Liver (tissue), 9 donors: ENCODE measurements around the gene C1D. TPM values are rescaled to one million over a fixed set of nuclear protein-coding genes. Genes with fewer than 3 reads are reported as not detected.

Source experiments
- DNase-seq: peaks from one replicate; pipeline ENCODE4 v3.0.0-alpha.2; 2017; ENCODE audit warnings: low spot score
- H3K27ac ChIP-seq, 2 donors: one replicate each; pipeline ENCODE4 v1.7.0; 2013; ENCODE audit warnings: inconsistent platforms in 2 of 2, low read length in 2 of 2, control low read depth in 1 of 2, low read depth in 1 of 2, mild to moderate bottlenecking in 1 of 2
- H3K27me3 ChIP-seq, 4 donors: one replicate each; pipeline versions ENCODE4 v1.6.1 to v1.7.0; 2013; ENCODE audit warnings: low read length in 3 of 4, inconsistent platforms in 1 of 4, mild to moderate bottlenecking in 1 of 4, moderate library complexity in 1 of 4; ENCODE audit not compliant: control insufficient read depth in 4 of 4, insufficient read depth in 4 of 4
- H3K36me3 ChIP-seq, 4 donors: one replicate each; pipeline versions ENCODE4 v1.6.1 to v1.7.0; 2013; ENCODE audit warnings: low read length in 3 of 4, mild to moderate bottlenecking in 3 of 4, low read depth in 1 of 4, moderate library complexity in 1 of 4; ENCODE audit not compliant: control insufficient read depth in 4 of 4, insufficient read depth in 3 of 4
- H3K4me1 ChIP-seq, 4 donors: one replicate each; pipeline versions ENCODE4 v1.6.1 to v1.7.0; 2013; ENCODE audit warnings: low read length in 3 of 4, mild to moderate bottlenecking in 3 of 4, moderate library complexity in 1 of 4; ENCODE audit not compliant: control insufficient read depth in 4 of 4, insufficient read depth in 4 of 4
- H3K4me3 ChIP-seq, 3 donors: one replicate each; pipeline versions ENCODE4 v1.6.1 to v1.7.0; 2013; ENCODE audit warnings: low read length in 3 of 3, control low read depth in 1 of 3, low read depth in 1 of 3, mild to moderate bottlenecking in 1 of 3
- H3K9ac ChIP-seq, 2 donors: one replicate each; pipeline ENCODE4 v1.7.0; 2013; ENCODE audit warnings: low read length in 2 of 2, mild to moderate bottlenecking in 2 of 2, moderate library complexity in 2 of 2, control low read depth in 1 of 2, low read depth in 1 of 2
- H3K9me3 ChIP-seq, 4 donors: one replicate each; pipeline versions ENCODE4 v1.6.1 to v1.7.0; 2013; ENCODE audit warnings: low read length in 3 of 4; ENCODE audit not compliant: control insufficient read depth in 4 of 4
- ATF3 ChIP-seq: IDR thresholded peaks from 2 replicates; pipeline ENCODE4 v1.6.1; 2016; ENCODE audit warnings: antibody characterized with exemption
- CTCF ChIP-seq: fragments of 150-350 bp; IDR thresholded peaks from 2 replicates; pipeline ENCODE4 v1.5.1; 2017; ENCODE audit warnings: improper control_type of control experiment, low read depth, low read length; ENCODE audit not compliant: missing input control
- EGR1 ChIP-seq, 2 donors: IDR thresholded peaks; 2 replicates each; pipeline ENCODE4 v1.6.1; 2016 to 2018; ENCODE audit warnings: antibody characterized with exemption in 2 of 2, low read depth in 2 of 2
- FOXA1 ChIP-seq: IDR thresholded peaks from 2 replicates; pipeline ENCODE4 v1.6.1; 2016; ENCODE audit warnings: antibody characterized with exemption
- FOXA2 ChIP-seq: IDR thresholded peaks from 2 replicates; pipeline ENCODE4 v1.6.1; 2016; ENCODE audit warnings: antibody characterized with exemption
- GABPA ChIP-seq, 2 donors: IDR thresholded peaks in 1 of 2; conservative IDR thresholded peaks in 1 of 2; 2 replicates each; pipeline ENCODE4 v1.6.1; 2016; ENCODE audit warnings: antibody characterized with exemption in 2 of 2, mild to moderate bottlenecking in 1 of 2, moderate library complexity in 1 of 2
- HNF4A ChIP-seq, 2 donors: conservative IDR thresholded peaks; 2 replicates each; pipeline ENCODE4 v1.6.1; 2016; ENCODE audit warnings: antibody characterized with exemption in 2 of 2, mild to moderate bottlenecking in 2 of 2
- JUND ChIP-seq, 2 donors: IDR thresholded peaks; 2 replicates each; pipeline ENCODE4 v1.6.1; 2016; ENCODE audit warnings: antibody characterized with exemption in 2 of 2
- MAX ChIP-seq: IDR thresholded peaks from 2 replicates; pipeline ENCODE4 v1.6.1; 2016; ENCODE audit warnings: antibody characterized with exemption
- NR2F2 ChIP-seq: IDR thresholded peaks from 2 replicates; pipeline ENCODE4 v1.6.1; 2016; ENCODE audit warnings: antibody characterized with exemption
- RAD21 ChIP-seq, 2 donors: IDR thresholded peaks; 2 replicates each; pipeline ENCODE4 v1.6.1; 2016; ENCODE audit warnings: antibody characterized with exemption in 2 of 2, mild to moderate bottlenecking in 2 of 2
- REST ChIP-seq: IDR thresholded peaks from 2 replicates; pipeline ENCODE4 v1.6.1; 2016; ENCODE audit warnings: antibody characterized with exemption, mild to moderate bottlenecking
- RXRA ChIP-seq, 2 donors: IDR thresholded peaks; 2 replicates each; pipeline ENCODE4 v1.6.1; 2017 to 2018; ENCODE audit warnings: antibody characterized with exemption in 2 of 2, mild to moderate bottlenecking in 1 of 2
- SP1 ChIP-seq: IDR thresholded peaks from 2 replicates; pipeline ENCODE4 v1.6.1; 2018; ENCODE audit warnings: antibody characterized with exemption, mild to moderate bottlenecking
- TAF1 ChIP-seq: conservative IDR thresholded peaks from 2 replicates; pipeline ENCODE4 v1.6.1; 2016; ENCODE audit warnings: antibody characterized with exemption, mild to moderate bottlenecking
- YY1 ChIP-seq: IDR thresholded peaks from 2 replicates; pipeline ENCODE4 v1.6.1; 2016; ENCODE audit warnings: antibody characterized with exemption, mild to moderate bottlenecking
- ZBTB33 ChIP-seq: IDR thresholded peaks from 2 replicates; pipeline ENCODE4 v1.6.1; 2016; ENCODE audit warnings: antibody characterized with exemption
- WGBS: extraction: QIAGEN DNeasy Blood & Tissue Kit; methylation state at CpG from one replicate; pipeline ENCODE4 v1.1.7; 2013; 5-methylcytosine and 5-hydroxymethylcytosine counted together
- polyA plus RNA-seq, 2 donors: library from polyadenylated mRNA; stranded (reverse) in 1 of 2; unstranded in 1 of 2; fragments of 200-250 nt in 1 of 2; fragments of >200 nt in 1 of 2; fragmentation: Nextera tagmentation in 1 of 2; extraction: Ambion mirVana in 1 of 2; gene quantifications; one replicate each; pipeline versions ENCODE4 v1.2.1 to v1.2.3, GENCODE V29; 2013 to 2015
- total RNA-seq, 2 donors: library from RNA; depleted of rRNA; stranded (reverse); fragments of >200 nt; gene quantifications; one replicate each; pipeline ENCODE4 v1.2.3, GENCODE V29; 2014
- donor health status: healthy.
- donor health status: healthy.
- donor health status: healthy.
- donor health status: healthy.
- donor health status: healthy.

C1D gene
- total and polyA plus RNA-seq, 4 donors, result 15.6 to 31.0 (median 18.9) TPM

- no peaks in the 10 kb centered on the region for H3K36me3 ChIP-seq
- H3K4me3 ChIP-seq, result no peak overlapping the region
- peaks cover 0 to 7% (median 0%) of the 10 kb centered on the region in 4 donors for H3K4me1 ChIP-seq
- 84% methylated on average over 3 of the region's 3 CpGs for WGBS
- no peak overlapping the region for H3K27ac ChIP-seq
- no peak overlapping the region for H3K9ac ChIP-seq
- DNase-seq, result no peak
- H3K27me3 ChIP-seq, result no peaks in the 10 kb centered on the region
- TF ChIP-seq TAF1 (no peak), SP1 (no peak), RXRA (IDR thresholded peaks at IDR 0.05) (no peak), RAD21 (IDR thresholded peaks at IDR 0.05) (no peak), CTCF (no peak), ATF3 (no peak), EGR1 (IDR thresholded peaks at IDR 0.05; ENCODE audit: low read depth in 2 of 2) (no peak), FOXA1 (no peak), FOXA2 (no peak), MAX (no peak), JUND (IDR thresholded peaks at IDR 0.05) (no peak), GABPA (IDR thresholded peaks at IDR 0.05 in 1 of 2, conservative IDR thresholded peaks at IDR 0.05 in 1 of 2) (no peak), ZBTB33 (no peak), REST (no peak), NR2F2 (no peak), YY1 (no peak)
- no peaks in the 10 kb centered on the region for H3K9me3 ChIP-seq
Measured at GRCh38 chr2:68098291-68098797, 35.5 kb upstream of the C1D start.

- WGBS, result 92% methylated on average over 1 of the region's 1 CpG
- no peak for DNase-seq
- H3K4me1 ChIP-seq, result peaks cover 0 to 7% (median 0%) of the 10 kb centered on the region in 4 donors
- TF ChIP-seq TAF1 (no peak), MAX (no peak), RAD21 (IDR thresholded peaks at IDR 0.05) (no peak), REST (no peak), HNF4A (conservative IDR thresholded peaks at IDR 0.05) (no peak), RXRA (IDR thresholded peaks at IDR 0.05) (no peak), ATF3 (no peak), NR2F2 (no peak), FOXA2 (no peak), FOXA1 (no peak), GABPA (IDR thresholded peaks at IDR 0.05 in 1 of 2, conservative IDR thresholded peaks at IDR 0.05 in 1 of 2) (no peak), SP1 (no peak)
Measured at GRCh38 chr2:68094111-68094510, 31.3 kb upstream of the C1D start.

More at GRCh38 chr2:68094111-68094510, 31.3 kb upstream of the C1D start:
- Histone ChIP-seq H3K4me3 (no peak overlapping the region), H3K36me3 (no peaks in the 10 kb centered on the region), H3K27me3 (no peaks in the 10 kb centered on the region), H3K9me3 (no peaks in the 10 kb centered on the region), H3K9ac (no peak overlapping the region), H3K27ac (no peak overlapping the region)
